GM18909 (cell line): ENCODE data around the gene C2orf81.
"Not testable (repeated sequence)": the region's sequence is repeated elsewhere in the genome, so short reads cannot be mapped to it uniquely, and the experiment has no call there.

Experiments used
- ATAC-seq: cut with Tn5 transposase; IDR thresholded peaks from one replicate; pipeline ENCODE4 v1.9.1; 2021; ENCODE audit warnings: mild to moderate bottlenecking; ENCODE audit not compliant: unreplicated experiment, poor library complexity

C2orf81 gene

GRCh38 chr2:74421221-74421870 is at the start of gene C2orf81, which contains the start of gene WDR54:
C2orf81 (minus strand) TSS chr2:74421619; CDS start chr2:74421560, 59 bp downstream.
WDR54 (plus strand) TSS chr2:74421730; CDS start chr2:74422154, 424 bp downstream.
- ATAC-seq: peak; percentile 93

GRCh38 chr2:74470742-74471141 is 49.3 kb upstream of the C2orf81 start:
- ATAC-seq: not testable (repeated sequence)

- peak; percentile 8 for ATAC-seq
These were observed 43.0 kb upstream of the C2orf81 start for GRCh38 chr2:74464406-74464805.

- no peak for ATAC-seq
These were observed 41.3 kb upstream of the C2orf81 start for GRCh38 chr2:74462786-74463105.

DNA sequence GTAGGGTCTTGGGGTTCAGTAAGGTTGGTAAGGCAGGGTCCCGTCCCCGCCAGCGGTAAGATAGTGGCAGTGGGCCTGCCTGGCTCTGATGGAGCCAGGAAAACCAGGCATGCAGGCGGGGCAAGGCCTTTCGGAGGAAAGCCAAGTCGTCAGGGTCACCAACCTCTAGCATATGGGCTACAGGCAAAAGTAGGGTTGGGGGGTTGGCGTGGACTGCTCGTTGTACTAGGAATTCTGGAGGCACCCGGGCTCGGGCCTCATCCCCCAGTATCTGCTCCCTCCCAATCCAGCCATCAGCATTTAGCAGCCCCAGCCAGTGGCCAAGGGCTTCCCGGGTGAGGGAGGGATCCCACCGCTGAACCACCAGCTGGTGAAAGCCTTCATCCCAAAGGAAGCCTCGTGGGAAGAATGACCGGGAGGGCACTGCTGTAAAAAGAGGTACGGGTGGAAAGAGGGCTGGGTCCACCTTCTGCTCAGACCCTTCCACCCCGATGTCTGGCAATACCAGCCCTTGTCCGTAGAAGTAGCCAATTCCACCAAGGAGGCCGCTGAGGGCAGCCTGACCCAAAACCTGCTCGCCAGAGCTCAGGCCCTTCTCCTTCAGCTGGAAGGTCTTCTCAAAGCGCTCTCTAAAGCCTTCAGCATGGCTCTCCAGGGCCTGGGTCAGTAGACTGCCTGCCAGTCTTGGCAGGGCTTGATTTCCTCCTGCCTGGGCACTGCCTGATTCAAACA is 40.8 kb upstream of the C2orf81 start:
- no peak for ATAC-seq

DNA sequence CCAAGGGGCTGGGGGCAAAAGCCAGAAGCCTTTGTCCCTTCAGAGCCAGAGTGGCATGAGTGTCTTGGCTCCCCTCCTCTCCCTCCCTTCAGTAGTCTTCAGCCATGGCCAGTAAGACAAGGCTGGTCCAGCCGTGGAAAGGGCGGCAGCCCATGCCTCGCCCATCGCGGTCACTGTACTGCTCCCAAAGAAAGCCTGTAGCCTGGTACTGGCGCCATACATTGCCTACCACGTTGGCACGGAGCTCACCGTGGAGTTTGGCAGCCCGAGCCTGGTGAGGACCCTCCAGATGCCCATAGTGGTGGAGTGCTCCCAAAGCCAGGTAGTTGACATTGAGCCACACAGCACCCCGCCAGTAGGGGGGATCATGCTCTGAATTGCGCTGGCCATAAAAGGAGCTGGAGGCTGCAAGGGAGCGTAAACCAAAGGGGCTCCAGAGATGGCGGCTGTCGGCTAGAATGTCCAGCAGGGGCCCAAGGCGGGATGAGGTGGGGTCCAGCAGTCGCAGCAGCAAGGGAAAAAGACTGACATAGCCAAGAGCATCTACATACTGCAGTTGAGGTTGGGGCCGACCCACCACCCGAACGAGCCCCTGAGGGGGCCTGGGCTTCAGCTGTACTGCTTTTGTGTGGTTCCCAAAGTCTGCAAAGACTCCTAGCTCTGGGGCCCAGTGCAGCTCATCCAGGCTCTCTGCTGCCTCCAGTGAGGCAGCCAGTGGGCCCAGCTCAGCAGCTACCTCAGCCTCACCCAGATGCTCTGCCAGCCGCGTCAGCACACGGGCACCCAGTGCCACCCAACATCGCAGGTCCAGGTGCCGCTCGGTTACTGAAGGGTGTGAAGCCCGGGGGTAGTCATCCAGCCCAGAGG is 40.0 kb upstream of the C2orf81 start:
- no peak for ATAC-seq

DNA sequence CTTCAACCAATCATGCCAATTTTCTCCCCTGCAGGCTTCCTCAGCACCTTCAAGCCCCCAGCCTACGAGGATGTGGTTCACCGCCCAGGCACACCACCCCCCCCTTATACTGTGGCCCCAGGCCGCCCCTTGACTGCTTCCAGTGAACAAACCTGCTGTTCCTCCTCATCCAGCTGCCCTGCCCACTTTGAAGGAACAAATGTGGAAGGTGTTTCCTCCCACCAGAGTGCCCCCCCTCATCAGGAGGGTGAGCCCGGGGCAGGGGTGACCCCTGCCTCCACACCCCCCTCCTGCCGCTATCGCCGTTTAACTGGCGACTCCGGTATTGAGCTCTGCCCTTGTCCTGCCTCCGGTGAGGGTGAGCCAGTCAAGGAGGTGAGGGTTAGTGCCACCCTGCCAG is 38.8 kb upstream of the C2orf81 start:
- ATAC-seq: not testable (repeated sequence)

GRCh38 chr2:74459503-74460118 is 38.2 kb upstream of the C2orf81 start:
- ATAC-seq: not testable (repeated sequence)

- ATAC-seq: no peak
These were observed 37.5 kb upstream of the C2orf81 start for GRCh38 chr2:74458938-74459363.

GRCh38 chr2:74458132-74458937 is 36.9 kb upstream of the C2orf81 start, which contains the start of gene WBP1:
WBP1 (plus strand) TSS chr2:74458438; CDS start chr2:74458603, 165 bp downstream.
- peak; percentile 86 for ATAC-seq

- peak; percentile 34 for ATAC-seq
These were observed 36.2 kb upstream of the C2orf81 start for GRCh38 chr2:74457549-74458131.

DNA sequence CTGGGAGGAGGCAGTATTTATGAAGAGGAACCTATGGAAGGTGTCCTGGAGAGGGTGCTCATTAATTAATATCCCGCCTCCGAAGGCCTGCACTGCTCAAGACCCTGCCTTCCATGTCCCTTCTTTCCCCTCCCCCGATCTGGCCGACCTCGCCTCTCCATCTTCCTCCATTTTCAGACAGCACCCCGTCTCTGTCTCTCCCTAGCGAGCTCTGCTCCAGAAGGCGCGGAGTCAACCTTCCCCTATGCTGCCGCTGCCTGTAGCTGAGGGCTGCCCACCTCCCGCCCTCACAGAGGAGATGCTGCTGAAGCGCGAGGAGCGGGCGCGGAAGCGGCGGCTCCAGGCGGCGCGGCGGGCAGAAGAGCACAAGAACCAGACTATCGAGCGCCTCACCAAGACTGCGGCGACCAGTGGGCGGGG is 35.7 kb upstream of the C2orf81 start:
- ATAC-seq: no peak

- ATAC-seq: peak; percentile 50
These were observed 33.5 kb upstream of the C2orf81 start, which contains the start of gene INO80B for GRCh38 chr2:74454654-74455511. INO80B (plus strand) TSS chr2:74455087; CDS start chr2:74455117, 30 bp downstream.

DNA sequence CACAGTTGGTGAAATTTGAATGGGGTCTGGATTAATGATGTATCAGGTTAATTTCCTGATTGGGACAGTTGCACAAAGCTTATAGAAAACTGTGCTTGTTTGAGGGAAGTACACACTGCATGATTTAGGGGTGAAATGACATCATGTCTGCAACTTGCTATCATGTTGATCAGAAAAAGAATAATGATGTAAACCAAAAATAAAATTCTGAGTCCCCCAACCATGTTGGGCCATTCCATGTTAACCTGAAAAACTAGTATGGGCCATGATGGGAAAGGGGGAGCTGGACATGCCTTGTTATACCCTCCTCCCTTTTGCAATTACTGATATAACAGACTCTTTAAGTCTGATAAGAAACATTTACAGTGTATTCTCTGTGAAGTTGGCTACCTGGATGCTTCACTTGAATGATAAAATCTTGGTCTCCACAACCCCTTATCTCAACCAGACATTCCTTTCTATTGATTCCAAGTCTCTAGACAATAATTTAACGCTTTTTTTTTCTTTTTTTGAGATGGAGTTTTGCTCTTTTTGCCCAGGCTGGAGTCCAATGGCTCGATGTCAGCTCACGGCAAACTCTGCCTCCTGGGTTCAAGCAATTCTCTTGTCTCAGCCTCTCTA is 29.3 kb upstream of the C2orf81 start:
- no peak for ATAC-seq

- ATAC-seq: no peak
These were observed 27.4 kb upstream of the C2orf81 start for GRCh38 chr2:74448771-74449170.

- no peak for ATAC-seq
These were observed 26.0 kb upstream of the C2orf81 start for GRCh38 chr2:74447230-74447999.
